Activated gamma-delta T cell (primary cell): ENCODE measurements around the gene HNMT.

Experiments used
- DNase-seq: peaks from one replicate; lab custom pipeline; 2025; lab: John Stamatoyannopoulos, UW

The HNMT gene

GRCh38 chr2:138012082-138012481 is 47.8 kb downstream of the HNMT start:
- DNase-seq, result no peak

GRCh38 chr2:138012968-138013367 is 48.7 kb downstream of the HNMT start:
- DNase-seq, result no peak

DNA sequence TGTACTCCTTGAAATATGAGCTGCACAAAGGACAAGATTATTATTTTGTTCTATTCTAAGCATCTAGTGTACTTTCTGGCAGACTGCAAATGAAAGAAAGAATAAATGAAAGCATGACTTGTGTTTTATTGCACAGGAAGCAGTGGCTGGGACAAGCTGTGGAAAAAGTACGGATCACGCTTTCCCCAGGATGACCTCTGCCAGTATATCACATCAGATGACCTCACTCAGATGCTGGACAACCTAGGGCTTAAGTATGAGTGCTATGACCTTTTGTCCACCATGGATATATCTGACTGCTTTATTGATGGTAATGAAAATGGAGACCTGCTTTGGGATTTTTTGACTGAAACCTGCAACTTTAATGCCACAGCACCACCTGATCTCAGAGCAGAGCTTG is 49.4 kb downstream of the HNMT start:
- no peak for DNase-seq

GRCh38 chr2:138015494-138015893 is 51.2 kb downstream of the HNMT start:
- no peak for DNase-seq

DNA sequence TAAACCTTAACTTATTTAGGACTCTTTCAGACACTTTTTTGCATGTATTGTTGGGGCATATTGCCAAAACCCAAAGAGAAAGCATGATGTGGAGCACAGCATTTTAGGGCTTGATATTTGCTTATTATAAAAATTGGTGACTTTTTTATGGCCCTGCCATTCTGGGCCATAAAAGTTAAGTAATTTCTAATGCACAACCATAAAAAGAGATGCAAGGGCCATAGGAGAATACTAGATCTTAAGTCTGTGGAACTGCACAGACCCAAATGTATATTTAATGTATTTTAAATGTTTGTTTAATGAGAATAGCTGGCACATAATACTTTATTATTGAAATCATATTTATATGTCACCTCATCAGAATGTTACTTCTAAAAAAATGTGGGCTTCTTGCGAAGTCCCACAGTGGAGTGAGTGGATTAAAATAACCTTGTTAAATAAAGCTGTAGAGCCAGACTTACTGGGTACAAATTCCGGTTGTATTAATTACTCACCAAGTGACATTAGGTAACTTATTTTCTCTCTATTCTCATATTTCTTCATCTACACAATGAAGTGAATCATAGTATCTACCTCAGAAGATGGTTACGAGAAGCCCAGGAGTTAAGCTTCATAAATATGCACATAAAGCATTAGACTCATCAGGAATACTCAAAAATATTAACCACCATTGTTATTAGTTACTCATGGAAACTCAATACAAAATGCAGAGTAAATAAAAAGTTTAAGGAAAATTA is 52.2 kb downstream of the HNMT start:
- DNase-seq, result no peak

DNA sequence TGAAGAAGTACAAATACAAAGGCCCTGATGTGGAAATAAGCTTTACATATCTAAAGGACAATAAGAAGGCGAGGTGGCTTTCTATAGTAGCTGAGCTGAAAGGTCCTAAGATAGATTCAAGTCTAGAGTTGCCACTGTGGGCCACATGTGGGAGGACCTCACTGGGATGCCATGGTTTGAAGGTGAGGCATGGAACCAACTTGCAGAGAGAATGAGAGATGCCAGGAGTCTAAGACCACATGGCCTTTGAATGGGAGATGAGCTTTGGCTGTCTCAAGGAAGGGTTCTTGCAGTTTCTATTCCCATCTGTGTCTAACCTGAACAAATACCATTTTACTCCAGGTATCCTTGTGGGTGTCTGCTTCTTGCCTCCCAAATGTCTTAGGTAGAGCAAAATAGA is 53.6 kb downstream of the HNMT start:
- no peak for DNase-seq

- no peak for DNase-seq
Measured at GRCh38 chr2:138018866-138019688, 54.8 kb downstream of the HNMT start.

DNA sequence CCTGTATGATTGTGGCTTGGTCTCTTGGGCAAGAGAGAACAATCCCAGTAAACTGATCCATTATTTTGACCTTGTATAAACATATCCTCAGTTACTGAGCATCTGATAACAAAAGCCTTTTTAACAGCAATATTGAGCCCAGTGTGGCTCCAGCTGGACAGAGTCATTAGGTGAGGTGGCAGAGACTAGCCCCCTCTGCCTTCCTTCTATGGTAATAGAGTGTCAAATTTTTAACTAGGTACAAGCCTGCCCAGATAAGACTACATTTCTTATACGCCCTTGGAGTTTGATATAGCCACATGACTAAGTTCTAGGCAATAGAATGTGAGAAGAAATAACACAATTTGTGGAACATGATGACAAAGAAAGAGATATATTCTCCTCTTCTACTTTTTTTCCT is 56.2 kb downstream of the HNMT start:
- no peak for DNase-seq

DNA sequence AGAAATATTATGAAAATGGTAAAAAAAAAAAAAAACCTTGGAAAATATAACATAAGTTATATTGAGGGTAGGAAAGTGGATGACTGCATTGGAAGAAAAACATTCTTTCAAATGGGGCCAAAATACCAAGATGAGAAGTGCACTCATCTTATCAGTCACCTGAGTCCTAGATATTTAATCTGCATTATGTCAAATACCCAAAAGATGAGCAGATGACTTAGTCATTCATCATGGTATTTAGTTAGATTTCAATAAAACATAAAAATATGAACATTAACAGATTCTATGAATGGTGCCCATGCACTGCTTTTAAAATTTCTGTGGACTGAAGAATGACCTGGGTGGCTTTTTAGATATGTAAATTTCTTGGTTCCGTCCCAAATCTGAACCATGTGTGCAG is 56.9 kb downstream of the HNMT start:
- no peak for DNase-seq

DNA sequence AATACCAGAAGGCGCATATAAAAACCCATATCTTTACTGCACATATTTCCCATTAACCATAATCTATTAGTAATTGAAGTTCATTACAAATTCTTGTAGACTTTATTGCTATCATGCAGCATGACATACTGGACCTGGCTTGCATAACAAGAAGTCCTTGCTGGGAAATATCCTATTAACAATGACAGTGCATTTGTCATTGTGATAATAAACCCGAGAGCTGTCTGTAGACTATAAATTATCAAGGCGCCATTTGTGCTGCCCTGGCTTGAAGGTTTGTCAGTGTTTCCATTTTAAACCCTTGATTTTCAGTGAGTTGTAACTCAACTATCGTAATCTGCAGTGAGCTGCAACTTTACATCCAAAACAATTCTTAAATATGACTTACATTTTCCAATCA is 59.0 kb downstream of the HNMT start:
- no peak for DNase-seq

DNA sequence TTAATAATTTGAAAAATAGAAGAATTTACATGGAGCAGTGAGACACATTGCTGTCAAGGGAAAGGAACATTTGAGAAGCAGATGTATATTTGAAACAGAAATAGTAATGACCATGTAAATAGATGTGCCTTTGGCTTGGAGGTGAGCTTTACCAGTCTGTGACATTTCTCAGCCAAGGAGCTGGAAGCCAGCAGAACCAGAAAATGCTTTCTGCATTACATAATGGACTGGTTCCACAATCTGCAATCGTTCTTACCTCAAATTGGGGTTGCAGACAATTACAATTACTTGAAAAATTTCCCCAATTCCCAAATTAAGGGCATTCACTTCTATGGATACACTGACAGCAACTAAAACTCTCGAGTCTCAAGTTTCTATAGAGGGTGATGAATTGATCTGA is 59.7 kb downstream of the HNMT start:
- no peak for DNase-seq

DNA sequence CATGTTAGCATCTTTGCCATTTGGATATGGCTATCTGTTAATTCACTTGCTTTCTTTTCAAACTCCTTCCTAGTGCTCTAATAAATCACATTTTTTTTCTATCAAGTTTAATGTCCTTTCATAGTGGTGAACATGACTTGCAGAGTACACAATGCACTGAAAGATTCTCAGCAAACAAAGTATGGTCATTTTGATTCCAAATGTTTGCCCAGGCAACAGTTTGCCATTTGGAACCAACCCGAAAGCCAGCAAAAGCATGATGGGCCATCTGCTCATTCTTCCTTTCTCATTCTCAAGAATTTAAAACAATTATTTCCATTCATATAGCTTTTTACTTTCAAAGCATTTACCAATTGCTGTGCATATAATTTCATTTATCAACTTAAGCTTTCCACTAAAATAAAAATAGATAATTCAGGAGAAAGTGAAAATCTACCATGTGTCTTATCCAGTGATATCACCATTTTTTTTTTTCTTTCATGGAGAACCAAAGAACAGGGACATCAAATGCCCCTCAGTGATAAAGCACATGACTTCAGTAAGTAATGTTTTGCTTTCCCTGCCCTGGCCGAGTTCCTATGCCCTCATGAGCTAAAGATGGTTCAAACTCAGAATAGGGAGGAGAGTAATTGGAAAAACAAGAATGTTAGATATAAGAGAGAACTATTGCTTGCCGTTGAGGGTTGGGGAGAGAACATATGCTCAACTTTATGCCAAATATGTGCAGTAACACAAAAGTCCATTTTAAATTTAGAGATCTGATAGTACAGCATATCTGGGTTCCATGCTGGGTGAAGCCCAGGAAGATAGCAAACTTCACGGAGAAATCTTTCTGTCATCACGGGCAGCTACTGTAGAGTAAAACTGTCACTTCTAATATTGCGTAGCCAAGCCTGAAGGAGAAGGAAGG is 62.1 kb downstream of the HNMT start:
- no peak for DNase-seq

DNA sequence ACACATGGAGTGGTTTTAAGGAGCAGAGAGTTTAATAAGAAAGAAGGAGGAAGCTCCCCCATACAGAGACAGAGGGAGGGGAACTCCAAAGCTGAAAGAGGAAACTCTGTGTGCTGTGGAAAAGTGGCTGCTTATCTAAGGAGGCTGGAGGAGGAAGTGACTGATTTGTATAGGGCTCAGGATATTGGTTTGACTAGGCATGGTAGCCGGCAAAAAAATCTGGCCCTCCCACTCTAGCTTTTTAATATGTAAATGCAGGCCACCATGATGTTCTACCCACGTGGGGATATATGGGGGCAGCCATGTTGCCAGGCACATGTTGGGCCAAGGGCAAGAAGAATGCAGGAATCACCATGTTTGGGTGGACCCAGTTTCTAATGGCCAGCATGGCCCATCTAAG is 64.3 kb downstream of the HNMT start:
- DNase-seq, result no peak

DNA sequence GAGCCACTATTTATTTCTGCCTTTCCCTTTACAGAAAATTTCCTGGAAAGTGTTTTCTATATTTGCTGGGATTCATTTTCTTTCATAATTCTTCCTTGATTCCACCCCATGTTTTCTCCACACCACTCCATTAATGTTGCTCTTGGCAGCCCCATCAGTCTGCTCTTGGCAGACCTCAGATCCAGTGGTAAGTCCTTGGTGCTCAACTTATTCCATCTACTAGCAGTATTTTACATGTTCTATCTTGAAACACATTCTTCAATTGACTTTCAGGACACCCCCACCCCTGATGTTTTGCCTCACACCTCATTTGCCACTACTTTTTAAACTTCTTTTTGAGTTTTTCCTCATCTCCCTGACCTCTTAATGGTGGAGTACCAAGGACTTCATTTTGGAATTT is 65.0 kb downstream of the HNMT start:
- DNase-seq, result no peak

- no peak for DNase-seq
Measured at GRCh38 chr2:138030459-138030858, 66.2 kb downstream of the HNMT start.

GRCh38 chr2:138032334-138032733 is 68.1 kb downstream of the HNMT start:
- DNase-seq, result no peak

GRCh38 chr2:138034536-138034935 is 70.3 kb downstream of the HNMT start:
- no peak for DNase-seq

- no peak for DNase-seq
Measured at GRCh38 chr2:138035608-138036217, 71.4 kb downstream of the HNMT start.

GRCh38 chr2:138036522-138036921 is 72.2 kb downstream of the HNMT start:
- no peak for DNase-seq

DNA sequence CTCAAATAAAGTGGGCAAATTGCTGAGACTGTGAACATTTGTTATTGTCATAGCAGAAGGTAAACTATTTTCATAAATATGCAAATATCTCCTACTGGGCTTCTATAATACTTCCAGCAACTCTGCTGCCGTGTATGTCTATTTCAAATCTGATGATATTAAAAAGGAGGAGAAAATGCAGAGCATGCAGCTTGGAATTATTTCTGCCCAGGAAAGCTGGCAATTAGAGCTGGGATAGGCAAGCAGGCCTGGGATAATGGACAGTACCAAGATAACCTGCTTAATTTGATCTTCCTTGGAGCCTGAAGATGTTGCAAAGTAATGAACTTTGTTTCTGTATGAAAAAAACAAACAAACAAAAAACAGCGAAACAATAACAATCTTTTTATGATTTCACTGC is 72.8 kb downstream of the HNMT start:
- DNase-seq, result no peak

DNA sequence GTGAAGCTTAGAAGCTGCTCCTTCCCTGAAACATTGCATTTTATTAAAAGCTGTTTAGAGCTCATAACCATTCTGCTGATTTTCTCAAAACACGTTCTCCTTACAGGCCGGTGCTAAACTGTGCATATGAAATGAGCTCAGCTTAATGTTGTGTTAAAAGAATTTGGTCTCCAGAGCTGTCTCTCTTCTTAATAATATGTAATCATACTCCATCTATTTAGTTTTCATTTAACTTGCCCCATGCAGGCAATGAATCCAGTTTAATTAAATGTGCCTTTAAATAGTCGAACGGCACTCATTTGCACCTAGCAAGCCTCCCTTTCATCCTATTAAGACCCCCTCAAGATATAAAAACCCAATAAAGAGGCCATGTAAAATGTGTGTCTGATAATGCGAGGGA is 76.3 kb downstream of the HNMT start:
- DNase-seq, result no peak

- no peak for DNase-seq
Measured at GRCh38 chr2:138042311-138042710, 78.0 kb downstream of the HNMT start.
